Measurements from ENCODE around the gene CIAO1. TPM values are rescaled to one million over a fixed set of nuclear protein-coding genes. Genes with fewer than 3 reads are reported as not detected.

The CIAO1 gene
- total and polyA plus RNA-seq, 2 of the 4 experiments (the other 2 are of a cell fraction): 81.1 to 94.3 TPM

DNA sequence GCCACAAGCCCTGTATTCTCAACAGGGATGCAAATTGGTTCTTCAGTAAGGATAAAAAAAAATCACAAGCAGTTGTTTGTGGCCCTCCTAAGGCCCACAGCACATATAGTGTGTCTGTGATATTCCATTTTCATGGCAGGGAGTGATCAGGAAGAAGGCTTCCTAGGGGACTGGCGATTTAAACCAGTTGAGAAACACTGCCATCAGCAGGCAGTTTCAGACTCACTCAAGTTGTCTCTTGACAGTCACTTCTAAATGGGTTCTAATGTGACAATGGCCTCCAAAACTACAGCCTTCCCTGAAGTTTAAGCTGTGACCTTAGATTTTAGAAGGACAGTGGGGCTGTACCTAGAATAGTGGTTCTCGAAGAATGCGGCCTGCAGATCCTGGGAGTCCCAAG lies 6.0 kb downstream of the CIAO1 start:
- Histone ChIP-seq H2AK5ac (ENCODE audit: low read depth, low read length) (no peak overlapping the region), H3K79me1 (ENCODE audit: low read depth in 1 of 2, low read length in 2 of 2) (peaks cover 18 to 32% of the 10 kb centered on the region in 2 experiments), H3K4ac (ENCODE audit: low read depth, low read length) (no peak overlapping the region), H4K5ac (ENCODE audit: low read depth, low read length) (no peak overlapping the region), H3K56ac (ENCODE audit: extremely low read depth, insufficient read depth, low read length) (no peak overlapping the region), H3K14ac (replicated peaks; ENCODE audit: low read depth, low read length) (no peak overlapping the region), H2AK9ac (replicated peaks; ENCODE audit: low read depth, low read length, poor library complexity) (no peak overlapping the region), H2BK5ac (ENCODE audit: low read depth, low read length, poor library complexity, severe bottlenecking) (no peak overlapping the region), H3K36me3 (ENCODE audit: control insufficient read depth, insufficient read depth, low read length) (peaks cover 47% of the 10 kb centered on the region), H3K4me3 (ENCODE audit: insufficient read depth, low read depth, low read length) (no peak overlapping the region), H4K8ac (ENCODE audit: low read depth in 2 of 2, low read length in 2 of 2) (no peak overlapping the region), H3K4me1 (ENCODE audit: control insufficient read depth, insufficient read depth, low read length) (peaks cover 3% of the 10 kb centered on the region; the same call in 1 of the 2 replicates), H3K27me3 (ENCODE audit: control insufficient read depth, insufficient read depth, low read length) (no peaks in the 10 kb centered on the region), H3K9me3 (ENCODE audit: control insufficient read depth, insufficient read depth, low read length) (no peaks in the 10 kb centered on the region), H2AFZ (replicated peaks; ENCODE audit: low read length, poor library complexity) (no peak overlapping the region), H4K91ac (ENCODE audit: insufficient read depth, low read depth, low read length) (no peak overlapping the region), H3K23ac (ENCODE audit: low read depth, low read length) (no peak overlapping the region), H4K20me1 (ENCODE audit: insufficient read depth, low read length) (peaks cover 10% of the 10 kb centered on the region; the same call in 1 of the 2 replicates), H2BK20ac (ENCODE audit: low read depth, low read length) (no peak overlapping the region), H3K4me2 (ENCODE audit: low read depth, low read length) (no peak overlapping the region), H3K9ac (ENCODE audit: low read depth, low read length) (no peak overlapping the region), H3K18ac (ENCODE audit: low read depth, low read length) (no peak overlapping the region), H2BK15ac (ENCODE audit: low read depth, low read length) (no peak overlapping the region), H3K9me1 (ENCODE audit: insufficient read depth, low read length) (0 out of 2 replicates have a peak, but pooled peaks cover 3% of the 10 kb centered on the region), H2BK120ac (ENCODE audit: low read depth, low read length) (no peak overlapping the region), H3K27ac (ENCODE audit: insufficient read depth, low read length) (no peak overlapping the region)
- WGBS, 2 experiments (ENCODE audit: extremely low coverage in 2 of 2, insufficient read length in 1 of 2): 100% methylated on average over 2 of the region's 3 CpGs; no CpG with 5 or more reads in 1 of the 2 experiments
- ATAC-seq (ENCODE audit: low read depth): no peak
- intact Hi-C loops (cut with micrococcal nuclease) (no loop called here), in situ Hi-C loops (cut with MboI; ENCODE audit: low sequenced_read_pairs) (loop anchor here (25.0 kb wide), 1 partner anchor 260 kb away; no protein-coding TSS in a partner anchor), dilution Hi-C loops (cut with HindIII; ENCODE audit: low sequenced_read_pairs, unreplicated experiment) (no loop called here)
- no TSS peak for BruUV-seq (replicated peaks)
- no peak for DNase-seq
- TF ChIP-seq RFX5 (IDR thresholded peaks at IDR 0.05; ENCODE audit: low read depth, low read length): no peak
- no peak for TF ChIP-seq RCOR1 (IDR thresholded peaks at IDR 0.05; ENCODE audit: insufficient replicate concordance, low read length)
- TF ChIP-seq MAZ (IDR thresholded peaks at IDR 0.05; ENCODE audit: borderline replicate concordance, low read depth, low read length): no peak
- TF ChIP-seq, protein P1, sequence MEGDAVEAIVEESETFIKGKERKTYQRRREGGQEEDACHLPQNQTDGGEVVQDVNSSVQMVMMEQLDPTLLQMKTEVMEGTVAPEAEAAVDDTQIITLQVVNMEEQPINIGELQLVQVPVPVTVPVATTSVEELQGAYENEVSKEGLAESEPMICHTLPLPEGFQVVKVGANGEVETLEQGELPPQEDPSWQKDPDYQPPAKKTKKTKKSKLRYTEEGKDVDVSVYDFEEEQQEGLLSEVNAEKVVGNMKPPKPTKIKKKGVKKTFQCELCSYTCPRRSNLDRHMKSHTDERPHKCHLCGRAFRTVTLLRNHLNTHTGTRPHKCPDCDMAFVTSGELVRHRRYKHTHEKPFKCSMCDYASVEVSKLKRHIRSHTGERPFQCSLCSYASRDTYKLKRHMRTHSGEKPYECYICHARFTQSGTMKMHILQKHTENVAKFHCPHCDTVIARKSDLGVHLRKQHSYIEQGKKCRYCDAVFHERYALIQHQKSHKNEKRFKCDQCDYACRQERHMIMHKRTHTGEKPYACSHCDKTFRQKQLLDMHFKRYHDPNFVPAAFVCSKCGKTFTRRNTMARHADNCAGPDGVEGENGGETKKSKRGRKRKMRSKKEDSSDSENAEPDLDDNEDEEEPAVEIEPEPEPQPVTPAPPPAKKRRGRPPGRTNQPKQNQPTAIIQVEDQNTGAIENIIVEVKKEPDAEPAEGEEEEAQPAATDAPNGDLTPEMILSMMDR (conservative IDR thresholded peaks at IDR 0.05; ENCODE audit: low read depth, low read length): no peak
- no peak for TF ChIP-seq MAFK (IDR thresholded peaks at IDR 0.05; ENCODE audit: low read depth, low read length)
- no peak for TF ChIP-seq FOS (IDR thresholded peaks at IDR 0.05; ENCODE audit: low read depth, low read length)
- TF ChIP-seq CEBPB (IDR thresholded peaks at IDR 0.05; ENCODE audit: low read depth, low read length): no peak
- TF ChIP-seq SMC3 (IDR thresholded peaks at IDR 0.05; ENCODE audit: low read depth, low read length): no peak
- no peak for TF ChIP-seq NFE2L2 (IDR thresholded peaks at IDR 0.05; ENCODE audit: low read depth, low read length)
- CTCF ChIA-PET: no interaction called here
- POLR2A ChIA-PET (ENCODE audit: unreplicated experiment): no interaction called here

Data from IMR-90 (cell line).